Measurements from ENCODE around the gene GPD2.

The GPD2 gene

GRCh38 chr2:156435718-156436496 is at the start of gene GPD2:
GPD2 (plus strand) TSS chr2:156436379; CDS start chr2:156476106, 39,727 bp downstream.
- DNase-seq = peak; percentile 67 to 75 (median 73)

GRCh38 chr2:156394033-156394741 is 42.0 kb upstream of the GPD2 start:
- DNase-seq = no peak

GRCh38 chr2:156396126-156396525 is 40.1 kb upstream of the GPD2 start:
- DNase-seq = no peak

- no peak for DNase-seq
Measured at GRCh38 chr2:156397229-156397628, 39.0 kb upstream of the GPD2 start.

- no peak for DNase-seq
Measured at GRCh38 chr2:156398176-156398575, 38.0 kb upstream of the GPD2 start.

- peak in 2 of 3 experiments; percentile 31 to 38 for DNase-seq
Measured at GRCh38 chr2:156399224-156399949, 36.8 kb upstream of the GPD2 start.

- peak; percentile 53 to 81 (median 73) for DNase-seq
Measured at GRCh38 chr2:156399950-156400705, 36.1 kb upstream of the GPD2 start.

GRCh38 chr2:156400706-156401678 is 35.2 kb upstream of the GPD2 start:
- DNase-seq = peak; percentile 42 to 81 (median 59)

GRCh38 chr2:156401861-156402260 is 34.3 kb upstream of the GPD2 start:
- no peak for DNase-seq

GRCh38 chr2:156405586-156405985 is 30.6 kb upstream of the GPD2 start:
- no peak for DNase-seq

- DNase-seq = no peak
Measured at GRCh38 chr2:156411835-156412234, 24.3 kb upstream of the GPD2 start.

GRCh38 chr2:156421851-156422250 is 14.3 kb upstream of the GPD2 start:
- DNase-seq = no peak

- peak in 2 of 3 experiments; percentile 28 to 74 for DNase-seq
Measured at GRCh38 chr2:156423674-156424282, 12.4 kb upstream of the GPD2 start.

- no peak for DNase-seq
Measured at GRCh38 chr2:156427074-156427473, 9.1 kb upstream of the GPD2 start.

- no peak for DNase-seq
Measured at GRCh38 chr2:156429211-156429610, 7.0 kb upstream of the GPD2 start.

- DNase-seq = no peak
Measured at GRCh38 chr2:156430236-156430979, 5.8 kb upstream of the GPD2 start.

GRCh38 chr2:156430980-156431358 is 5.2 kb upstream of the GPD2 start:
- DNase-seq = no peak

- DNase-seq = no peak
Measured at GRCh38 chr2:156434461-156435291, 1.5 kb upstream of the GPD2 start.

- no peak for DNase-seq
Measured at GRCh38 chr2:156435396-156435717, 822 bp upstream of the GPD2 start.
